Measurements from ENCODE around the gene DESI2.
A peak's percentile ranks its signal among the peaks of the same experiment; 100 is the strongest.

Gene DESI2

GRCh38 chr1:244704107-244704506, 51.2 kb downstream of the DESI2 start:
- Histone ChIP-seq H3K4me3 (ENCODE audit: low read length in 2 of 2) (no peak overlapping the region), H3K9ac (ENCODE audit: low read length in 2 of 2) (no peak overlapping the region), H3K9me3 (ENCODE audit: control insufficient read depth in 2 of 2, low read length in 2 of 2) (no peaks in the 10 kb centered on the region), H3K36me3 (ENCODE audit: control insufficient read depth in 2 of 2, insufficient read depth in 2 of 2, low read length in 2 of 2) (peaks cover 9 to 15% of the 10 kb centered on the region in 2 donors), H3K27ac (ENCODE audit: low read length) (no peak overlapping the region), H3K27me3 (ENCODE audit: control insufficient read depth in 1 of 2, insufficient read depth in 2 of 2, low read length in 2 of 2) (no peaks in the 10 kb centered on the region), H3K4me1 (ENCODE audit: control insufficient read depth, insufficient read depth, low read length) (no peaks in the 10 kb centered on the region)

- no peak overlapping the region for H3K27ac ChIP-seq (ENCODE audit: low read length)
- H3K9me3 ChIP-seq (ENCODE audit: control insufficient read depth in 2 of 2, low read length in 2 of 2) = no peaks in the 10 kb centered on the region
- H3K27me3 ChIP-seq (ENCODE audit: control insufficient read depth in 1 of 2, insufficient read depth in 2 of 2, low read length in 2 of 2) = no peaks in the 10 kb centered on the region
- H3K9ac ChIP-seq (ENCODE audit: low read length in 2 of 2) = no peak overlapping the region
- H3K4me3 ChIP-seq (ENCODE audit: low read length in 2 of 2) = no peak overlapping the region
- H3K4me1 ChIP-seq (ENCODE audit: control insufficient read depth, insufficient read depth, low read length) = no peaks in the 10 kb centered on the region
- H3K36me3 ChIP-seq (ENCODE audit: control insufficient read depth in 2 of 2, insufficient read depth in 2 of 2, low read length in 2 of 2) = peaks cover 8 to 9% of the 10 kb centered on the region in 2 donors
These were observed 52.6 kb downstream of the DESI2 start for GRCh38 chr1:244705261-244706234.

GRCh38 chr1:244709076-244709475, 56.1 kb downstream of the DESI2 start:
- no peak overlapping the region for H3K9ac ChIP-seq (ENCODE audit: low read length in 2 of 2)
- no peaks in the 10 kb centered on the region for H3K27me3 ChIP-seq (ENCODE audit: control insufficient read depth in 1 of 2, insufficient read depth in 2 of 2, low read length in 2 of 2)
- no peaks in the 10 kb centered on the region for H3K4me1 ChIP-seq (ENCODE audit: control insufficient read depth, insufficient read depth, low read length)
- H3K36me3 ChIP-seq (ENCODE audit: control insufficient read depth in 2 of 2, insufficient read depth in 2 of 2, low read length in 2 of 2) = peaks cover 5 to 6% of the 10 kb centered on the region in 2 donors
- H3K27ac ChIP-seq (ENCODE audit: low read length) = no peak overlapping the region
- H3K4me3 ChIP-seq (ENCODE audit: low read length in 2 of 2) = no peak overlapping the region
- H3K9me3 ChIP-seq (ENCODE audit: control insufficient read depth in 2 of 2, low read length in 2 of 2) = no peaks in the 10 kb centered on the region

DNA sequence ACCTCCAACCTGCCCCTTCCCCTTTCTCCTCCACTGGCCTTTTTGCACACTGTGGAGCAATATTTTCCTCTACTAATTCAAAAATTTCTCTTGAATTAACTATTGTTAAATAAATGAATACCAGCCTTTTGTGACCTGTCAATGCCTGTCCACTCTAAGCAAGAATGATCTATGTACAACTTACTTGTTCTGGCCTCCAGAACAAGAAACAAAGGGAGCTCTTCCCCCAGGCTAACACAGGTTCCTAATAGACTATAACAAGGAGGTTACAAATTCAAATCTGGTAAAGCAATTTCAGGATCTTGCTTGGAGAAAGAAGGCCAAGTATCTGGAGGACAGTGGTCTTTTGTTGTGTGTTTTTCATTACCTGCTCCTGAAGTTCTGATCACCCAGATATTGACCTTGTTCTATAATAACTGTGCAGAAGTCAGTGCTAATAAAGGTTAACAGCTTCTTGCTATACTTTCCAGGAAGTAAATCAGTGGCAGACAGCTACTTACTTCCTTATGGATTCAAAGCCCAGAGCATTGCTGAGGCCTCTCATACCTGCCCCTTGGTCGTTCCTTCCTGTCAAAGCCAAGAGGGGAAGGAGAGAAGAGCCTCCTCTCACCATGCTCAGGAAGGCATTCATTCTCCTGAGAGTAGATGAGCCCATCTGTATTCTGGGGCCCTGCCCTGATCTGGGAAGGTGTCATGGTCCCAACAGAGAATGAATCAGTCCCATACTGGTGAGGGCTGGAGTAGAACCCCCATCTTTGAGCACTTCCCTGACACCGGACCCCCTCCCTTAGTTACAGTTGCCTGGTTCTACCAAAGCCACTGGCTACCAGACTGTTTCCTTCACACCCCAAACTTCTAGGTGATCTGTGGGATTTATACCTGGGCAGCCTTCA, 56.8 kb downstream of the DESI2 start:
- no peaks in the 10 kb centered on the region for H3K4me1 ChIP-seq (ENCODE audit: control insufficient read depth, insufficient read depth, low read length)
- no peak overlapping the region for H3K4me3 ChIP-seq (ENCODE audit: low read length in 2 of 2)
- no peak overlapping the region for H3K9ac ChIP-seq (ENCODE audit: low read length in 2 of 2)
- H3K36me3 ChIP-seq (ENCODE audit: control insufficient read depth in 2 of 2, insufficient read depth in 2 of 2, low read length in 2 of 2) = peaks cover 5 to 6% of the 10 kb centered on the region in 2 donors
- H3K27ac ChIP-seq (ENCODE audit: low read length) = no peak overlapping the region
- H3K9me3 ChIP-seq (ENCODE audit: control insufficient read depth in 2 of 2, low read length in 2 of 2) = no peaks in the 10 kb centered on the region
- no peaks in the 10 kb centered on the region for H3K27me3 ChIP-seq (ENCODE audit: control insufficient read depth in 1 of 2, insufficient read depth in 2 of 2, low read length in 2 of 2)

- no peak overlapping the region for H3K9ac ChIP-seq (ENCODE audit: low read length in 2 of 2)
- no peak overlapping the region for H3K4me3 ChIP-seq (ENCODE audit: low read length in 2 of 2)
- no peaks in the 10 kb centered on the region for H3K27me3 ChIP-seq (ENCODE audit: control insufficient read depth in 1 of 2, insufficient read depth in 2 of 2, low read length in 2 of 2)
- H3K27ac ChIP-seq (ENCODE audit: low read length) = no peak overlapping the region
- peaks cover 4% of the 10 kb centered on the region in 2 donors for H3K36me3 ChIP-seq (ENCODE audit: control insufficient read depth in 2 of 2, insufficient read depth in 2 of 2, low read length in 2 of 2)
- no peaks in the 10 kb centered on the region for H3K4me1 ChIP-seq (ENCODE audit: control insufficient read depth, insufficient read depth, low read length)
- H3K9me3 ChIP-seq (ENCODE audit: control insufficient read depth in 2 of 2, low read length in 2 of 2) = no peaks in the 10 kb centered on the region
These were observed 57.6 kb downstream of the DESI2 start for GRCh38 chr1:244710474-244711062.

- no peak overlapping the region for H3K27ac ChIP-seq (ENCODE audit: low read length)
- H3K4me3 ChIP-seq (ENCODE audit: low read length in 2 of 2) = no peak overlapping the region
- no peaks in the 10 kb centered on the region for H3K9me3 ChIP-seq (ENCODE audit: control insufficient read depth in 2 of 2, low read length in 2 of 2)
- no peaks in the 10 kb centered on the region for H3K36me3 ChIP-seq (ENCODE audit: control insufficient read depth in 2 of 2, insufficient read depth in 2 of 2, low read length in 2 of 2)
- H3K9ac ChIP-seq (ENCODE audit: low read length in 2 of 2) = no peak overlapping the region
- H3K27me3 ChIP-seq (ENCODE audit: control insufficient read depth in 1 of 2, insufficient read depth in 2 of 2, low read length in 2 of 2) = no peaks in the 10 kb centered on the region
- no peaks in the 10 kb centered on the region for H3K4me1 ChIP-seq (ENCODE audit: control insufficient read depth, insufficient read depth, low read length)
These were observed 59.7 kb downstream of the DESI2 start for GRCh38 chr1:244712669-244713068.

- Histone ChIP-seq H3K27ac (ENCODE audit: low read length) (no peak overlapping the region), H3K9me3 (ENCODE audit: control insufficient read depth in 2 of 2, low read length in 2 of 2) (no peaks in the 10 kb centered on the region), H3K27me3 (ENCODE audit: control insufficient read depth in 1 of 2, insufficient read depth in 2 of 2, low read length in 2 of 2) (no peaks in the 10 kb centered on the region), H3K4me3 (ENCODE audit: low read length in 2 of 2) (no peak overlapping the region), H3K36me3 (ENCODE audit: control insufficient read depth in 2 of 2, insufficient read depth in 2 of 2, low read length in 2 of 2) (no peaks in the 10 kb centered on the region), H3K4me1 (ENCODE audit: control insufficient read depth, insufficient read depth, low read length) (no peaks in the 10 kb centered on the region), H3K9ac (ENCODE audit: low read length in 2 of 2) (no peak overlapping the region)
These were observed 60.4 kb downstream of the DESI2 start for GRCh38 chr1:244713332-244713731.

GRCh38 chr1:244727871-244728474, 75.0 kb downstream of the DESI2 start:
- Histone ChIP-seq H3K9ac (ENCODE audit: low read length in 2 of 2) (no peak overlapping the region), H3K27me3 (ENCODE audit: control insufficient read depth in 1 of 2, insufficient read depth in 2 of 2, low read length in 2 of 2) (no peaks in the 10 kb centered on the region), H3K4me1 (ENCODE audit: control insufficient read depth, insufficient read depth, low read length) (peaks cover 5% of the 10 kb centered on the region), H3K36me3 (ENCODE audit: control insufficient read depth in 2 of 2, insufficient read depth in 2 of 2, low read length in 2 of 2) (no peaks in the 10 kb centered on the region), H3K27ac (ENCODE audit: low read length) (no peak overlapping the region), H3K4me3 (ENCODE audit: low read length in 2 of 2) (no peak overlapping the region), H3K9me3 (ENCODE audit: control insufficient read depth in 2 of 2, low read length in 2 of 2) (no peaks in the 10 kb centered on the region)

- Histone ChIP-seq H3K9ac (ENCODE audit: low read length in 2 of 2) (peak overlapping the region; percentile 43 to 72), H3K9me3 (ENCODE audit: control insufficient read depth in 2 of 2, low read length in 2 of 2) (no peaks in the 10 kb centered on the region), H3K27ac (ENCODE audit: low read length) (no peak overlapping the region)
These were observed 77.4 kb downstream of the DESI2 start for GRCh38 chr1:244730153-244730933.

More at GRCh38 chr1:244730153-244730933, 77.4 kb downstream of the DESI2 start:
- H3K4me1 ChIP-seq (ENCODE audit: control insufficient read depth, insufficient read depth, low read length) = peaks cover 5% of the 10 kb centered on the region
- H3K27me3 ChIP-seq (ENCODE audit: control insufficient read depth in 1 of 2, insufficient read depth in 2 of 2, low read length in 2 of 2) = no peaks in the 10 kb centered on the region
- H3K4me3 ChIP-seq (ENCODE audit: low read length in 2 of 2) = peak overlapping the region; percentile 78 to 79
- no peaks in the 10 kb centered on the region for H3K36me3 ChIP-seq (ENCODE audit: control insufficient read depth in 2 of 2, insufficient read depth in 2 of 2, low read length in 2 of 2)

All from stomach smooth muscle (tissue), 2 donors.